ENCODE results near the gene ARHGEF1.

The ARHGEF1 gene, protein sequence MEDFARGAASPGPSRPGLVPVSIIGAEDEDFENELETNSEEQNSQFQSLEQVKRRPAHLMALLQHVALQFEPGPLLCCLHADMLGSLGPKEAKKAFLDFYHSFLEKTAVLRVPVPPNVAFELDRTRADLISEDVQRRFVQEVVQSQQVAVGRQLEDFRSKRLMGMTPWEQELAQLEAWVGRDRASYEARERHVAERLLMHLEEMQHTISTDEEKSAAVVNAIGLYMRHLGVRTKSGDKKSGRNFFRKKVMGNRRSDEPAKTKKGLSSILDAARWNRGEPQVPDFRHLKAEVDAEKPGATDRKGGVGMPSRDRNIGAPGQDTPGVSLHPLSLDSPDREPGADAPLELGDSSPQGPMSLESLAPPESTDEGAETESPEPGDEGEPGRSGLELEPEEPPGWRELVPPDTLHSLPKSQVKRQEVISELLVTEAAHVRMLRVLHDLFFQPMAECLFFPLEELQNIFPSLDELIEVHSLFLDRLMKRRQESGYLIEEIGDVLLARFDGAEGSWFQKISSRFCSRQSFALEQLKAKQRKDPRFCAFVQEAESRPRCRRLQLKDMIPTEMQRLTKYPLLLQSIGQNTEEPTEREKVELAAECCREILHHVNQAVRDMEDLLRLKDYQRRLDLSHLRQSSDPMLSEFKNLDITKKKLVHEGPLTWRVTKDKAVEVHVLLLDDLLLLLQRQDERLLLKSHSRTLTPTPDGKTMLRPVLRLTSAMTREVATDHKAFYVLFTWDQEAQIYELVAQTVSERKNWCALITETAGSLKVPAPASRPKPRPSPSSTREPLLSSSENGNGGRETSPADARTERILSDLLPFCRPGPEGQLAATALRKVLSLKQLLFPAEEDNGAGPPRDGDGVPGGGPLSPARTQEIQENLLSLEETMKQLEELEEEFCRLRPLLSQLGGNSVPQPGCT

DNA sequence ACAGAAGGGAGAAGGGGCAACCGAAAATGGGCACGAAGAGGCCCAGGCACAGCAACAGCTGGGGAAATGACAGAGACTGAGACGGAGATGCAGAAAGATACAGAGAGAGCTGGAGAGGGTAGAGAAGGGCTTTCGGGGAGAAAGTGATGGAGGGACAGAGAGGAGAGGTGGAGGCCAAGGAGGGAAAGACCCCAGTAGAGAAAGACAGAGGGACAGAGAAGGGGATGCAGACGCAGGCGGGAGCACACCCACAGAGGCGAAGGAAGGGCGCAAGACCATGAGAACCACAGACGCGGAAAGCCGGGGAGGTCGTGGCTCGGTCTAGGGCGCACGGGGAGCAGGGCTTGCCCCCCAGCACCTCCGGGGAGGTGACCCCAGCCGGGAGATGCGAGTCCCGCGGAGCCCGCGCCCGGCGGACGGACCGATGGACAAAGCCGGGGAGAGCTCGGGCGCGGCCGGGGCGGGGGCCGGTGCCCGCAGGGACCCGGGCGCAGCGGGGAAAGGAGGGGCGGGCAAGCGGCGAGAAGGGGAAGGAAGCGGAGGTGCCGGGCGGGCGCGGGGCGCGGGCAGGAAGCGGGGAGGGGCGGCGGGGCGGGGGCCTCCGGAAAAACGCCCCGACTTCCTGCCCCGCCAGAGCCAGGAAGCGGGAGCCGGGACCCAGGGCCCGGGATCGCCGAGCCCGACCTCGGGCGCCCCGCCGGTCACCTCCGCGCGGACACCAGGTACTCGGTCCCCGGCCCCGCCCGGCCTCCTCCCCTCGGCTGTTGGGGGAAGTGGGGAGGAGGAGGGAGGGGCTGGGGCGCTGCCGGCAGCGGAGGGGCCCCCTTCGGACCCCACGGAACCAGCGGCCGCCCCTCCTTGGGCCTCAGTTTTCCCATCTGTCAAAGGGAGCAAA lies at the start of gene ARHGEF1:
ARHGEF1 (plus strand) TSS at position 617 of the 895 bp plus-strand sequence. CDS start 4,899 bp downstream, outside the sequence.
- DNase-seq (ENCODE audit: low read depth, low spot score) = no peak

DNA sequence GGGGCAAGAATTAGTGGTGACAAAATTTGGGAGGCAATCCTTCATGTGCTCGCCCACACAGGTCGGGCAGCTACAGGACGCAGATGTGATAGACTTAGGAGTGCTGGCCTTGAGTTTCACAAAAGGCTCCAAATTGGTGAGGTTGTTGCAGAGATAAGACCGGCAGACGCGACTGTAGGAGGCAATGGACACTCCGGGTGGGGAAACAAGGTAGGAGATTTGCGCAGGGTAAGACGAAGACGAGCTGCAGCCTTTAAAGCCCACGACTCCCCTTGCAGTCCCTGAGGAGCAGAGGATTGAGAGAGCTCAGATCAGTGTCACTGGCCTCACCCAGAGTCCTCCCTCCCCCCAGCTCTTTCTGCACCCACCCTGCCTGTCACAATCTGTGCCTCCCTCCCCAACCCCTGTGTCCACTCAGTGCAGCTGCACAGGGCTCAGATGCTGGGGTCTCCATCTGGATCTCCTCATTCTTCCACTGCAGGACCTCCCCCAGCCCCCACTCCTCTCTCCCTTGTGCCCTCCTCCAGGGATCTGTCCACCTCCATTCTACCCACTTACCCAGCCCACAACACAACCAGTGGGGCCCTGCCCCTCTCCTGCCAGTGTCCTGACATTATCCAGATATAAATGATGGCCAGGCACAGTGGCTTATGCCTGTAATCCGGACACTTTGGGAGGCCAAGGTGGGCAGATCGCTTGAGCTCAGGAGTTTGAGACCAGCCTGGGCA lies 44.8 kb upstream of the ARHGEF1 start:
- no peak for DNase-seq (ENCODE audit: low read depth, low spot score)

DNA sequence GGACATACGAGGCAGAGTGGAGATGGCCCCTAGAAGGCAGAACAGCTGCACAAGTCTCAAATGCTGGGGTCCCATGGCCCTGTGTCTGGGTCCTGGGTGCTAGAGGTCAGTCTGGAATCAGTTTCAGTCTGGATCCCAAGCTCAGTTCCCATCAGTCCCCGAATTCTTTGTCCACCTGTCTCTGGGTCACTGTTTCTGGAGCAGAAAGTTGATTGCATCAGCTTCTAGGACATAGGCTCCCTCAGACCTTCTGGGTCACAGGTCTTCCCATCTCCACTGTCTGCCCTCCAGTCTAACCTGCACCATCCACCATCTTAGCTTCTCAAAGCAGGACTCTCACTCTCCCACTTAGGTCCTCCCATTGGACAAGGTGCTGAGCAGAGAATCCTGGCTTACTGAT lies 43.8 kb upstream of the ARHGEF1 start:
- DNase-seq (ENCODE audit: low read depth, low spot score) = no peak

DNA sequence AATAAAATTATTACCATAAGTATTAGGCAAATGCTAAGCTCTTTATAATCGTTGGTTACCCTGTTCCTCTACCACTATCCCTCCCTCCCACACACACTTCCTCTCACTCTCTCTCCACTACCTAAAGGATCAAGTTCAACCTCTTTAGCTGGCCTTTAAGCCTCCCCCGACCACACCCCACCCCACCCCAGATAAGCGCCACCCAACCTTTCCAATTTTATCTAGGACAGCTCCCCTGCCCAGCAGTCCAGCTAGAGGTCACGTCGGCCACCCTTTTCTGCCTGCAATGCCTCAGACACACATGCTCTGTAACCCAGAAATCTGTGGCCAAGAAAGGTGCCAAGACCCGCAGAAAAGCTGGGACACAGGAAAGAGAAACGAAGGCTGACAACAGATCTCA lies 39.6 kb upstream of the ARHGEF1 start:
- DNase-seq (ENCODE audit: low read depth, low spot score) = no peak

DNA sequence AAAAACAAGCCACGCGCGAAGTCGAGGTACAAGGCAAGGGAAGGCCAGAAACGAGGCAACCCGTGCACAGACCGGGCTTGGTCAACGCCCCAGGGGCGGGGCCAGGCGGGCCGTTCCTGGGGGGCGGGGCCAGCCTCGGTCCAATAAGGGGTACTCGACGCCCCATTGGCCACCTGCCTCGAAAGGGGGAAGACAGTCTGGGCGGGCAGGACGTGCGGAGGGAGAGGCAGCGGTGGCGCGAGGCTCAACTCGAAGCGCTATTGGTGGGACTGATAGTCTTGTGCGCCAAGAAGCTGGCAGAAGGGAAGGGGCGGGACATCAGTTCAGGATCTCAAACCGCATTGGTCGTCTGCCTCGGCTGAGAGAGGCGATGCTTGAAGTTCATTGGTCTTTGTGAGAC lies 38.4 kb upstream of the ARHGEF1 start, which contains the start of gene LYPD4:
LYPD4 (minus strand) TSS at position 83 of the 400 bp plus-strand sequence. CDS start 5,398 bp downstream, outside the sequence.
- no peak for DNase-seq (ENCODE audit: low read depth, low spot score)

DNA sequence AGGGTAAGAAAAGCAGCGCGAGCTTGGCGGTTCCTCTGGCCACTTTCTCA lies 38.2 kb upstream of the ARHGEF1 start, which contains the start of gene DMRTC2:
DMRTC2 (plus strand) TSS at position 42 of the 50 bp plus-strand sequence. CDS start 2,387 bp downstream, outside the sequence.
- no peak for DNase-seq (ENCODE audit: low read depth, low spot score)

DNA sequence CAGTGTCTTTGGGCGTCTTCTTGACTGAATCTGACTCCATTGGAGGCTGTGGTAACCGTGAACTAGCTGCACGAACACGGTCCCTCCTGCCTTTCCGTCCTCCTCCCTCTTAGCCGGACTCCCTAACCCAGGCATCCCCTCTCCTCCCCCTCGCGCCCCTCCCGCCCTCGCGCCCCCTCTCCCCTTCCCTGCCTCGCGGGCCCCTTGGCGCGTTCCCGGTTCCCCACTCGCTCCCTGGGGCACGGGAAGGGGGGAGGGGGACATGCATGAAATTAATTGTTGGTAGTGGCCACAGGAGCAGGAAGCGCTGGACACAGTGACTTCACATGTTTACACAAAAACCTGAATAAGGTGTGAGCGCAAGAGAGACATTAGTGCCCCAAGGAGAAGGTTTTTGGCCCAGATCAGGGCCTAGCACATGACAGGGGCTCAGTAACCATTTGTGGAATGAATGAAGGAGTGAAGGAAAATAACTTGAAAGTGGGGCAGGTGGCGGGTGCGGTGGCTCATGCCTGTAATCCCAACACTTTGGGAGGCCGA lies 37.9 kb upstream of the ARHGEF1 start:
- no peak for DNase-seq (ENCODE audit: low read depth, low spot score)

DNA sequence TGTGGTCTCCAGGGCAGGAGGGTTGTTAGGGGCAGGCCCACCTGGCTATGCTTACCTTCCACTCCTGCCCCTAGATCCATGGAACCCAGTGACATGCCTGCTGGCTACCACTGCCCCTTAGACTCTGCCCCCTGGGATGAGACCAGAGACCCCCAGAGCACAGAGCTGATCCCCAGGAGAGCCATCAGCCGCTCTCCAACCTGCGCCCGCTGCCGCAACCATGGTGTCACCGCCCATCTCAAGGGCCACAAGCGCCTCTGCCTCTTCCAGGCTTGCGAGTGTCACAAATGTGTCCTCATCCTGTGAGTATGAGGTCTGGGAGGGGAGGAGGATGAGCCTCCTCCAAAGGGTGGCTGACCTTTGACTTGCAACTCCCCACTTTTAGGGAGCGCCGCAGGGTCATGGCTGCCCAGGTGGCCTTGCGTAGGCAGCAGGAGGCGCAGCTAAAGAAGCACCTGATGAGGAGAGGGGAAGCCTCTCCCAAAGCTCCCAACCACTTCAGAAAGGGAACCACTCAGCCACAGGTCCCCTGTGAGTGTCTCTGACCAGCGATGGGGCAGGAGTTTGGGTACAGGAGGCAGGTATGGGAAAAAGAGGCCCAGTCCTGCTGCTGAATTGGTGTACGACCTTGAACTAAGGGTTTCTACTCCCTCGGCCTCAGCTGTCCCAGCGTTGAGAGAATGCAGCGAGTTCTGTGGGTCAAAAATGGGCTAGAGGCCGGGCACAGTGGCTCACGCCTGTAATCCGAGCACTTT lies 35.5 kb upstream of the ARHGEF1 start:
- no peak for DNase-seq (ENCODE audit: low read depth, low spot score)

DNA sequence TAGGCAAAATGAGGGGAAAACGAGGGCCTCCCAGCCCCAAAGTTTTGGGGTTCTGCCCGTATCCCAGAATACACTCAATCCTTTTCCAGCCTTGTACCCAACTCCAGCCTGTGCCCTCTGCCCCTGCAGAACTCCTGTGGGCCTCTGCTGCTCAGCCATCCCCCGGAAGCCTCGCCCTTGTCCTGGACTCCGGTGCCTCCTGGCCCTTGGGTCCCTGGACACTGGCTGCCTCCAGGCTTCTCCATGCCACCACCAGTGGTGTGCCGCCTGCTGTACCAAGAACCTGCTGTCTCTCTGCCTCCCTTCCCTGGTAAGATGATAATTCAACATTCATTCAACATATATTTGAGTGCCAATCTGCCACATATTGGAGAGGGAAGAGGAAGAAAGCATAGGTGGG lies 34.3 kb upstream of the ARHGEF1 start:
- DNase-seq (ENCODE audit: low read depth, low spot score) = no peak

DNA sequence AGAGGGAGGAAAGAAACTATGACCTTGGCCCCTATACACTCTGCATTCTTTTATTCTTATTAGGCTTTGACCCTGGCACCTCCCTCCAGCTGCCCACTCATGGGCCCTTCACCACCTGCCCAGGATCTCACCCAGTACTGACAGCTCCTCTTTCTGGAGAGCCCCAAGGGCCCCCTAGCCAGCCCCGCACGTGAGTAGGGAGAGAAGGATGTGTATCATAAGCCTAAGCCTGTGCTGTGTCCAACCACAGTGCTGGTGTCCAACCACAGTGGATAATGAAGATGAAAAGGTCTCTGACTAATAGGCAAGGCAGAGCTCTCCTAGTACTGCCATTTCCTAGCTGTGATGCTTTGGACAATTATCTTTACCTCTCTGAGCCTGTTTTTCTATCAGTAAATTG lies 33.9 kb upstream of the ARHGEF1 start:
- no peak for DNase-seq (ENCODE audit: low read depth, low spot score)

DNA sequence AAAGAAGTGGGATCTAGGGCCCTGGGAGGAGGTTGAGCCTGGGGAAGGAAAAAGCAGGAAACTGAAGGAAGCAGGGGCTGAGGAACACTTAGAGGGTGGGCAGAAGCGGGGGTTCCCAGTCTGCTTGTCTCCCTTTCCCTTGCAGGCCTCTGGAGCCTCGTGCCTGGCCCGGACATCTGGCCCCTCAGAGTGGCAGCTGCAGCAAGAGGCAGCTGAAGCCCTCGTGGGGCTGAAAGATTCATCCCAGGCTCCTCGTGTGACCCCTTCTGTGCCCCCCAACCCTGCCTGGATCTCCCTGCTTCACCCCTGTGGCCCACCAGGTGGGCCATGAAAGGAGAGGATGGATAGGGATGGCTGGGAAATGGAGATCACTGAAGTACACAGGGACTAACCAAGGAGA lies 32.6 kb upstream of the ARHGEF1 start:
- DNase-seq (ENCODE audit: low read depth, low spot score) = no peak

DNA sequence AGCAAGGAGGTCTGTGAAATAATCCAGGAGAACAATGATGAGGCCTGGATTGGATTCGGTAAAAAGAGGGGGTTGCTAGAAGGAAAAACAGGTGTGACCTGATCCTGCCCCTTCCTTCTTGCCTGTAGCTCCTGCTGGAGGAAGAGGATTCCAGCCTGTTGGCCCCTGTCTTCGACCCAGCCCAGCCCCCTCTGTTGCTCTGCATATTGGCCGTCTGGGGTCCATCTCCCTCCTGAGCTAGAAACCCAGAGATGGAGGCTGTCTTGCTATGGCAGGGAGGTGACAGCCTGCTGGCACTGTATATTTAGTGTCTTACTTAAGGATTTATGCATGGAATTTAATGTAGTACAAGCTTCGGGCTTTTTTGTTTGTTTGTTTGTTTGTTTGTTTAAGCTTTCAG lies 31.5 kb upstream of the ARHGEF1 start:
- DNase-seq (ENCODE audit: low read depth, low spot score) = no peak

DNA sequence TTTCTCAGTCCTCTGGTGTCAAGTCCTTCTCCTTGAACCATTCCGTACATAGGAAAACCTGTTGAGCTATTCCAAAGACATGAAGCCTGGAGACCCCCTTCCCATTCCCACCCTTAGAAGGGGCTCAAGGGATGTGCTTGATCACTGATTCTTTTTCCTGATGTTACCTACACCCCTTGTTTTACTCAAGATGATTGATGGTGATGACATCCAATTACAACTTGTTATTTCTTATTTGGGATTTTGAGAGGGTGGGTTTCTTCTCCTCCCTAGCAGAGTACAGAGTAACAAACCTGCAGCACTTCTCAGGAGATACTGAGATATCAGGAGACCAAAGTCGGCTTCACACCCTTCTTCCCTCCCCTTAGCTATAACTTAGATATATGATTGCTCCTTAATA lies 29.6 kb upstream of the ARHGEF1 start:
- no peak for DNase-seq (ENCODE audit: low read depth, low spot score)

DNA sequence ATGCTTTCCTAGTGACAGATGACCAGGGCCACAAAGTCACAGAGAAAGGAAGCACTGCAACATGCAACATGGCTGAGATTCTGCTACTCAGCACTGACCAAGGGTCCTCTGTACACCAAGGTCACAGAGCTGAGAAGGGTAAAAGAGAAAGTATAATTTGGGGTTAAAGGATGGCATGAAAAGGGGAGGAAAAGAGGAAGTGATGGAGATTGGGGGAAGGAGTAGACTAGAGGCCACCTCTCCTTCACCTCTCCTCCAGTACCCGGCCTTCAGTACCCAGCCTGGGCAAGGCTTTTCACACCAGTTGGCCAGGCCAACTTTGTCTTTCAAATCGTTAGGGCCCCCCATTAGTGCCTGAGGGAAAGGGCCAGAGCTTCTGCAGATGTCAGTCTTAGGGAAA lies 29.2 kb upstream of the ARHGEF1 start:
- DNase-seq (ENCODE audit: low read depth, low spot score) = no peak

DNA sequence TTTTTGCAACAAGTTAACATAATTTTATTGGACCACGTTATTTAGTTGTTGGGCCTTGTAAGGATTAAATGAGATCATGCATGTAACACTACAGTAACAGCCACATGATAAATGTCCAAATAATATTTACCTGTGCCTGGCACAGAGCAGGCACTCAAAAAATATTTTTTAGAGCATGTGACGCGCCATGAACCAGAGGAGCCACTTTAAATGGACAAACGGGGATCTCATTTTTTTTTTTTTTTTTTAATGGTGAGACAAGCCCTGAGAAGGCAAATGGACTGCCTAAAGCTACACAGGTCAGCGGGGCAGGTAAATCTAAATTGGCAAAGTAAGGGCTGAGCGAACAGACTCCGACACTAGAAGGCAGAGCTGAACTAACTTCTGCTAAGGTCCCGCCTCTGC lies 23.8 kb upstream of the ARHGEF1 start:
- no peak for DNase-seq (ENCODE audit: low read depth, low spot score)

DNA sequence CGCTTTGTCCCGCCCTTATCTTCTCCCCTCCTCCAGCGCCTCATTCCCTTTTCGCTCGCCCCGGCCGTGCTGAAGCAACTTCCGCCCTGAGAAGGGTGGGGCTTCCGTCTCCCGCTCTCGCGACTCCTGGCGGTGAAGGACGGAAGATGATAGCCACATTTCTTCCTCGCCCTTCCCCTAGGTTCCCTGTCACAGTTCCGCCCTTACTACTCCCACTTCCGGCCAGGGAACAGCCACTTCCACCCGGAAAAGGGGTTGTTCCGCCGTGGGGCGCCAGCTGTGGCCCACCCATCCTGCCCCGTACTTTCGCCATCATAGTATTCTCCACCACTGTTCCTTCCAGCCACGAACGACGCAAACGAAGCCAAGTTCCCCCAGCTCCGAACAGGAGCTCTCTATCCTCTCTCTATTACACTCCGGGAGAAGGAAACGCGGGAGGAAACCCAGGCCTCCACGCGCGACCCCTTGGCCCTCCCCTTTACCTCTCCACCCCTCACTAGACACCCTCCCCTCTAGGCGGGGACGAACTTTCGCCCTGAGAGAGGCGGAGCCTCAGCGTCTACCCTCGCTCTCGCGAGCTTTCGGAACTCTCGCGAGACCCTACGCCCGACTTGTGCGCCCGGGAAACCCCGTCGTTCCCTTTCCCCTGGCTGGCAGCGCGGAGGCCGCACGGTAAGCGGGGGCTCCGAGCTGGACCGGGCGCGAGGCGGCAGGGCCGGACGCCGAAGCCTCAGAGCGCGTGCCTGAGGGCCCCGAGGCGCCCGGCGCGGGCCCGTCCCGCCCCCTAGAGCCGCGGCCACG lies 23.2 kb upstream of the ARHGEF1 start, which contains the start of gene RPS19:
RPS19 (plus strand) TSS at position 638 of the 801 bp plus-strand sequence. CDS start 520 bp downstream, outside the sequence.
- DNase-seq (ENCODE audit: low read depth, low spot score) = peak; percentile 97

DNA sequence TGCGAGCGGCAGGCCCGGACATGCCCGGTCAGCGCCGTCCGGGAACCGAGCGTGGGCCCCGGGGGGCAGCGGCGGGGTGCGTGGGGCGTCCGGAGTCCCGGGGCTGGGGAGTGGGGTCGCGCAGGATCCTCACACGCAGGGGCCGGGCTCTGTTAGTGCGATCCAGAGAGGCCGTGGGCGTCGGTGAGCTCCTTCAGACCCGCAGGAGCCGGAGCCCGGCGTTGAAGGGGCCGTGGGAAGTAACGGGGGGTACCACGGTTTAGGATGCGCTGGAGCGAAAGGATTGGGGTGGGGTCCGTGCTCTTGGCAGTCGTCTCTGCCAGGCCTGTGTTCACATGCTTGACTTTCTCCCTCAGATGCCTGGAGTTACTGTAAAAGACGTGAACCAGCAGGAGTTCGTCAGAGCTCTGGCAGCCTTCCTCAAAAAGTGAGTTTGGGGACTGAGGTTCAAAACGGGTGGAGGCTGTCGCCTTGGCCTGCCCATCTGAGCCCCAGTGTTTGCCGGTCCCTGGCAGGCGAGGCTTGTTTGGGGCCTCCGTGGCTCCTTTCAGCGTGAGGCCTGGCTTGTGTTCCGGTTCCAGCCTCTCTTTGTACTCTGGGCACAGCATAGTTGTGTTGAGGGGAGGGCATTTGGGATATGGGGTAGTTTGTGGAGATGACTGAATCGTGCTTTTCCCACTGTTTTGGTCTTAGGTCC lies 22.4 kb upstream of the ARHGEF1 start:
- no peak for DNase-seq (ENCODE audit: low read depth, low spot score)

DNA sequence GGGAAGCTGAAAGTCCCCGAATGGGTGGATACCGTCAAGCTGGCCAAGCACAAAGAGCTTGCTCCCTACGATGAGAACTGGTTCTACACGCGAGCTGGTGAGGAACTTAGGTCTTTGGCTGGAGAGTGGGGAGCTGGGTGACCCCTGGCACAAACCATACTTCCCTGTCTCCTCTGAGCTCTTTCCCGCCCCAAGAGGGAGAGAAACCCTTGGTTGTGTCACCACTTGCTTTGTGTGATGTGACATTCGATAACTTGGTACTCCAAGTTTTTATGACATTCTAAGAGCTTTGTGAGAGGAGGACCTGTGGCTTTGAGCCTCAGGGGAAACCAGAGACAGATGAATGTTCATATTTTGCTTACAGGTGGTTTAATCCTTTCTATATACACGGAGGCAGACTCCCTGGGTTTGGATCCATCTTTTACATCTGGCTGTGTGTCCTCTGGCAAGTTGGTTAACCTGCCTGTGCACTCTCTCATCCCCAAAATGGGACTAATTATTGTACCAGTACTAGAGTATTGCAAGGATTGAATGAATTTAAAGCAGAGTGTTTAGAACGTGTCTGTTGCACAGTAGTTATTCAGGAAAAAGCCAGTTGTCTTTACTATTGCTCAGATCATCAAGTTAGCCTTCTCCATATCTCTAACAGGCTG lies 21.7 kb upstream of the ARHGEF1 start:
- DNase-seq (ENCODE audit: low read depth, low spot score) = no peak
